Tibial nerve (tissue), 4 donors: ENCODE measurements around the gene SSTR3. TPM values are rescaled to one million over a fixed set of nuclear protein-coding genes. Genes with fewer than 3 reads are reported as not detected.
A peak's percentile ranks its signal among the peaks of the same experiment; 100 is the strongest.

Experiments used
- DNase-seq, 2 donors: peaks; one replicate each; pipeline ENCODE4 v3.0.0-alpha.2; 2019; ENCODE audit warnings: low spot score in 2 of 2
- H3K27ac ChIP-seq, 4 donors: fragments of 200-600 bp; sonication (generic) in 3 of 4; one replicate each; pipeline ENCODE4 v1.5.1; 2017 to 2019; ENCODE audit warnings: mild to moderate bottlenecking in 1 of 4
- H3K27me3 ChIP-seq, 2 donors: fragments of 200-600 bp; sonication (generic) in 1 of 2; one replicate each; pipeline versions ENCODE4 v1.5.1 to v1.6.0; 2017 to 2019
- H3K36me3 ChIP-seq, 3 donors: fragments of 200-600 bp; sonication (generic); one replicate each; pipeline ENCODE4 v1.5.1; 2018 to 2019
- H3K4me1 ChIP-seq, 4 donors: fragments of 200-600 bp; sonication (generic) in 3 of 4; one replicate each; pipeline ENCODE4 v1.5.1; 2017 to 2019
- H3K4me3 ChIP-seq, 4 donors: fragments of 200-600 bp; sonication (generic) in 3 of 4; one replicate each; pipeline ENCODE4 v1.5.1; 2017 to 2019; ENCODE audit warnings: mild to moderate bottlenecking in 1 of 4, moderate library complexity in 1 of 4
- H3K9me3 ChIP-seq, 4 donors: fragments of 200-600 bp; sonication (generic) in 3 of 4; one replicate each; pipeline ENCODE4 v1.5.1; 2017 to 2019
- EP300 ChIP-seq, 2 donors: sonication (generic); formaldehyde crosslinking; IDR thresholded peaks; one replicate each; pipeline ENCODE4 v1.6.1; 2017; ENCODE audit warnings: antibody characterized with exemption in 2 of 2, mild to moderate bottlenecking in 1 of 2
- POLR2A ChIP-seq, 2 donors: fragments of 450-650 bp; IDR thresholded peaks; one replicate each; pipeline ENCODE4 v1.6.1; 2017; ENCODE audit warnings: antibody characterized with exemption in 2 of 2, mild to moderate bottlenecking in 2 of 2, moderate library complexity in 2 of 2
- WGBS, 2 donors: methylation state at CpG; one replicate each; pipeline ENCODE4 v1.1.5; 2018; 5-methylcytosine and 5-hydroxymethylcytosine counted together
- total RNA-seq, 4 donors: library from RNA; depleted of rRNA; stranded (reverse); fragments of >200 nt; gene quantifications; one replicate each; pipeline ENCODE4 v1.1.0, GENCODE V29; 2016
- TF ChIP-seq, protein P1 (sequence below), 5 experiments: fragments of 200-600 bp in 3 of 5; fragments of 450-650 bp in 2 of 5; sonication (generic) in 3 of 5; IDR thresholded peaks; one replicate each; pipeline ENCODE4 v1.5.1; 2016 to 2019; ENCODE audit warnings: antibody characterized with exemption in 5 of 5, mild to moderate bottlenecking in 3 of 5, moderate library complexity in 2 of 5

Gene SSTR3
- total RNA-seq, 4 donors from 2014 or later: not detected

DNA sequence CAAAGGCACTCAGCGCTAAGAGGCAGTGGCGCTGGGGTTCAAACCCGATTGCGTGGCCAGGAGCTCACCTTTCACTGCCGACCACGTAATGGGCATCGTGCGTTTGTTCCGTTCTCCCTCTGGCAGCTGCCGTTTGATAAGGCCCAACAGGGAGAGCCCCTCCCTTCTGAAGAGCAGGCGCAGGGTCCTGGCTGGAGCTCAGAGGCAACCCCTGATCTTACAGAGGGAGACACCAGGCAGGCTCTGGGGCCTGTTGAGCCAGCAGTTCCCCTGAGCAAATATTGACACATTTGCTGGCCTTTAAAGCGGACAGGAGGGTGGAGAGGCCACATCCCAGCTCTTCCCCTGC is 12.5 kb downstream of the SSTR3 start:
- peaks cover 7 to 33% (median 25%) of the 10 kb centered on the region in 4 donors for H3K4me1 ChIP-seq
- peak overlapping the region; percentile 13 to 75 (median 69) for H3K4me3 ChIP-seq
- no peak for DNase-seq
- H3K9me3 ChIP-seq: no peaks in the 10 kb centered on the region
- H3K36me3 ChIP-seq: no peaks in the 10 kb centered on the region
- TF ChIP-seq, protein P1, sequence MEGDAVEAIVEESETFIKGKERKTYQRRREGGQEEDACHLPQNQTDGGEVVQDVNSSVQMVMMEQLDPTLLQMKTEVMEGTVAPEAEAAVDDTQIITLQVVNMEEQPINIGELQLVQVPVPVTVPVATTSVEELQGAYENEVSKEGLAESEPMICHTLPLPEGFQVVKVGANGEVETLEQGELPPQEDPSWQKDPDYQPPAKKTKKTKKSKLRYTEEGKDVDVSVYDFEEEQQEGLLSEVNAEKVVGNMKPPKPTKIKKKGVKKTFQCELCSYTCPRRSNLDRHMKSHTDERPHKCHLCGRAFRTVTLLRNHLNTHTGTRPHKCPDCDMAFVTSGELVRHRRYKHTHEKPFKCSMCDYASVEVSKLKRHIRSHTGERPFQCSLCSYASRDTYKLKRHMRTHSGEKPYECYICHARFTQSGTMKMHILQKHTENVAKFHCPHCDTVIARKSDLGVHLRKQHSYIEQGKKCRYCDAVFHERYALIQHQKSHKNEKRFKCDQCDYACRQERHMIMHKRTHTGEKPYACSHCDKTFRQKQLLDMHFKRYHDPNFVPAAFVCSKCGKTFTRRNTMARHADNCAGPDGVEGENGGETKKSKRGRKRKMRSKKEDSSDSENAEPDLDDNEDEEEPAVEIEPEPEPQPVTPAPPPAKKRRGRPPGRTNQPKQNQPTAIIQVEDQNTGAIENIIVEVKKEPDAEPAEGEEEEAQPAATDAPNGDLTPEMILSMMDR (IDR thresholded peaks at IDR 0.05): peak in 1 of 5 experiments; percentile 22
- TF ChIP-seq POLR2A (IDR thresholded peaks at IDR 0.05): no peak
- TF ChIP-seq EP300 (IDR thresholded peaks at IDR 0.05): no peak
- H3K27ac ChIP-seq: peak overlapping the region; percentile 50 to 96 (median 91)
- no peaks in the 10 kb centered on the region for H3K27me3 ChIP-seq
- WGBS, 2 donors: 17 to 18% methylated on average over 10 to 12 of the region's 12 CpGs

DNA sequence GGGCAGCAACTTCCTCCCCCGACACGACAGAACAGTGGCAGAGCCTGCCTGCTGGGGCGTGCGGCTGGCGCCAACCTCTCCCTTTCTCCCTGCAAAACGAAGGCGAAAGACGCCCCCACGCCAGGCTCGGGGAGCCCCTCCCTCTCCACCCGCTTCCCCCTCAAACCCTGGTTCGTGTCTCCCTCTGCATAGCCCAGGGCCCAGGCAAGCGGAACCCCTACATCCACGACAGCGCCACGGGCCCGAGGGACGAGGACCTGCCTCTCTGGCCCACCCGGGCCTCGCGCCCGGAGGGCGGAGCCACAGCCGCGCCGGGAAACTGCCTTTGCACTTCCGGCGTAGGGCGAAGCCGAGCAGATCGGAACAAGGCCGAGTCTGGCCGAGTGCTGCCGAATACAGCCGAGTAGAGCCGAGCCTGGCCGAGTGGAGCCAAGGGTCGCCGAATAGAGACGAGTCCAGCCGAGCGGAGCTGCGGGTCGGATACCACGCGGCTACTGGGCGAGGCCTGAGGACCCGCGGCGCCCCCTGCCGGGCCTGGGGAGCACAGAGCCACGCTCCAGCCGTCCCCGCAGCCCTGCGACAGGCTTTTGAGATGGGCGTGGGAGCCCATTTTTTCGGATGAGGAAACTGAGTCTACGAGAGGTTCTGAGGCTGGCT is 13.0 kb downstream of the SSTR3 start:
- Histone ChIP-seq H3K9me3 (no peaks in the 10 kb centered on the region), H3K4me3 (peak overlapping the region; percentile 67 to 75 (median 72)), H3K27ac (peak overlapping the region; percentile 81 to 96 (median 91)), H3K36me3 (no peaks in the 10 kb centered on the region), H3K27me3 (no peaks in the 10 kb centered on the region), H3K4me1 (peaks cover 7 to 33% (median 25%) of the 10 kb centered on the region in 4 donors)
- DNase-seq: peak; percentile 98 to 99
- TF ChIP-seq, protein P1 (IDR thresholded peaks at IDR 0.05): peak; percentile 84 to 99 (median 97)
- TF ChIP-seq POLR2A (IDR thresholded peaks at IDR 0.05) (peak; percentile 99), EP300 (IDR thresholded peaks at IDR 0.05) (peak; percentile 75 to 99)
- WGBS, 2 donors: 1% methylated on average over 19 to 37 of the region's 58 CpGs

DNA sequence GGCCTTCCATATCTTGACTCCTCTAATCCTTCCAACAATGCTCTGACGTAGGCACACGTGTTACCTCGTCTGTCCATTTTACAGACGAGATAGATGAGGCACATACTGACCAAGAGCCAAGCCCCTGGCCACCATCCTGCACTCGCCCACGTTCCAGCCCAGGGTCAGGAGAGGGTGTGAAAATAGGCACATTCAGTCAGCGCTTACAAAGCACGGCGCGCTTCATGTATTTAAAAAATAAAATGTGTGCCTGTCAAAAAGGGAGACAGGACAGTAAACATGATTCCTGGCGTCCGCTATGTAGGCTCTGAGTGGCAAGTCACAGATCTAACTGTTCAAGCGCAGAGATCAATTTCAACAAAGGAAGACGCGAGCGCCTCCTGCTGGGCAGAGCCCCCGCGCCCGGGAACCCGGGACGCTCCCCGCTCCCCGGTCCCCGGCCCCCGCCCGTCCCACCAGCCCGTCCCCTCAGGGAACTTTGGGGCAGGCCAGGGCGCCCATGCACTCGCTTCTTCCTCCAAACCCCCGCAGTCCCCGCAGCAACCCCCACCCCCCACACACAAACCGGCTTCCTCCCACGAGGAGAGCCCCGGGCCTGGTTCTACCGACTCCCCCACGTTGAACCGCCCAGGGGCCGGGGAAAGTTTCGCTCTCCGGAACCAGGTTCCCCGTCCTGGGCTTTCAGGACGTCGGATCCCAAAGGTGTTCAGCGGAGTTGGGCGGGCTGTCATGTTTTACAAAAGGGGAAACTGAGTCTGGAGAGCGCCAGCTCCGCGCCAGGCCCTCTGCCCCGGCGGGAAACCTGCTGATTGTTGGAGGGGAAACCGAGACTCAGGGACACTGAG is 13.8 kb downstream of the SSTR3 start:
- Histone ChIP-seq H3K27ac (peak overlapping the region; percentile 81 to 96 (median 91)), H3K27me3 (no peaks in the 10 kb centered on the region), H3K4me1 (peaks cover 7 to 33% (median 27%) of the 10 kb centered on the region in 4 donors), H3K9me3 (no peaks in the 10 kb centered on the region), H3K36me3 (no peaks in the 10 kb centered on the region), H3K4me3 (peak overlapping the region; percentile 67 to 75 (median 72))
- WGBS, 2 donors: 2 to 3% methylated on average over 35 to 36 of the region's 51 CpGs
- DNase-seq: peak; percentile 80 to 91
- TF ChIP-seq EP300 (IDR thresholded peaks at IDR 0.05): no peak
- TF ChIP-seq, protein P1 (IDR thresholded peaks at IDR 0.05): peak; percentile 71 to 95 (median 92)

DNA sequence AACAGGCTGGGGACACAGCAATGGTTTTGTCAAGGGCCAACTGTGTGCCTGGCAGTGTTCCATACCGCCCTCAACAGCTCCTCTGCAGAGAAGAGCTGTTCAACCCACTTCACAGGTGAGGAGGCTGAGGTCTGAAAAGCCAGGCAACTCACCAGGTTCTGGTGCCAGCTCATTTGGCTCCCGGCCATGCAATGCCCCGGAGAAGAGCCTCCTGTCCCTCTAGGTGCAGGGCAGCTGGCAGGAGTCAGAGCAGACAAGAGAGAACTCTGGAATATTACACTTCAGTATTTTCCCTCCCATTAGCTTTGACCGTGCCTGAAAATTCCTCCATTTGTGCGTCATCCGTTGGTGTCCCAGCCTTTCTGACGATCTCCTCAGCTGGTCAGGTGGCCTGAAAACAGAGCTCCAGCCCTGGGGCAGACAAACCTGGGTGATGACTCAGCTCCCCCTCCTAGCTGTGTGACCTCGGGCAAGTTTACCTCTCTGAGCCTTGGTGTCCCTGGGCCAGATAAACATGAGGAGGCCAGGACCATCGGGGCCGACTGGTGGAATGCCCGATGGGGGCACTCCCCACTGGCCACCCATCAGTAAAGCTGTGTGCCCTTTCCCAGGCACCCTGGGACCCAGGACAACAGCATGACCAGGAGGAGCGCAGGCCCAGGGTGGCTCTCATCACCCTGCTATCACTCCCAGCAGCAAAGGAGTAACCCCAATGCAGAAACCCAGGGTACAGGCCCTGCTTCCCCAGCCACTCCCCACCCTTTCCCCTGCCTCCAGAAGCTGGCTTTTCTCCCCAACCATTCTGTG is 14.6 kb downstream of the SSTR3 start:
- peak in 1 of 2 donors; percentile 38 for DNase-seq
- Histone ChIP-seq H3K9me3 (no peaks in the 10 kb centered on the region), H3K4me3 (peak overlapping the region in 2 of 4 donors; percentile 67 to 74), H3K36me3 (no peaks in the 10 kb centered on the region), H3K4me1 (peaks cover 7 to 33% (median 27%) of the 10 kb centered on the region in 4 donors), H3K27ac (peak overlapping the region; percentile 81 to 96 (median 91)), H3K27me3 (no peaks in the 10 kb centered on the region)
- TF ChIP-seq EP300 (IDR thresholded peaks at IDR 0.05) (peak in 1 of 2 donors; percentile 0), POLR2A (IDR thresholded peaks at IDR 0.05) (no peak)
- TF ChIP-seq, protein P1 (IDR thresholded peaks at IDR 0.05): no peak
- 41 to 51% methylated on average over 12 of the region's 12 CpGs for whole genome bisulfite sequencing, 2 donors
